H1 (cell line): ENCODE measurements around the gene PLA2G4D. TPM values are rescaled to one million over a fixed set of nuclear protein-coding genes. Genes with fewer than 3 reads are reported as not detected.

Experiments
- CTCF ChIA-PET: fragments of 300-600 bp; sonication (Branson Sonifier 250); formaldehyde crosslinking; loops from one replicate; lab custom pipeline; 2021; ENCODE audit not compliant: partially characterized antibody; lab: Charles Lee
- POLR2A ChIA-PET: fragments of 300-600 bp; sonication (Branson Sonifier 250); formaldehyde crosslinking; loops from one replicate; lab custom pipeline; 2021; ENCODE audit warnings: inconsistent platforms; ENCODE audit not compliant: partially characterized antibody; lab: Charles Lee
- DNase-seq, 2 experiments: peaks; one replicate each; pipeline versions ENCODE4 v3.0.0 to v3.0.0-alpha.2; 2010 to 2022; ENCODE audit warnings: low spot score in 2 of 2, low read depth in 1 of 2, mixed read lengths in 1 of 2
- FAIRE-seq: peaks from 2 replicates; lab custom pipeline; 2011; peaks lifted over from hg19 to GRCh38; lab: Jason Lieb, UNC
- H2AFZ ChIP-seq: 2 replicates; pipeline ENCODE4 v1.8.1; 2012; ENCODE audit warnings: low read length, inconsistent platforms
- H2AK5ac ChIP-seq: 2 replicates; pipeline ENCODE4 v1.6.1; 2013; ENCODE audit warnings: low read depth, low read length
- H2BK120ac ChIP-seq: replicated peaks from 2 replicates; pipeline ENCODE3; 2013; ENCODE audit warnings: low read depth, low read length, inconsistent platforms
- H2BK12ac ChIP-seq: 2 replicates; pipeline ENCODE4 v1.6.1; 2013; ENCODE audit warnings: low read depth, low read length
- H2BK15ac ChIP-seq: 2 replicates; pipeline ENCODE4 v1.6.1; 2013; ENCODE audit warnings: low read length
- H2BK20ac ChIP-seq: 2 replicates; pipeline ENCODE4 v1.6.1; 2013; ENCODE audit warnings: low read length
- H2BK5ac ChIP-seq: 2 replicates; pipeline ENCODE4 v1.6.1; 2013; ENCODE audit warnings: low read depth, low read length
- H3K14ac ChIP-seq: 2 replicates; pipeline ENCODE4 v1.6.1; 2013; ENCODE audit warnings: inconsistent platforms; ENCODE audit not compliant: insufficient read length
- H3K18ac ChIP-seq: 2 replicates; pipeline ENCODE4 v1.6.1; 2013; ENCODE audit warnings: low read length; ENCODE audit errors: extremely low read depth
- H3K23ac ChIP-seq: 2 replicates; pipeline ENCODE4 v1.6.1; 2013; ENCODE audit warnings: inconsistent platforms; ENCODE audit not compliant: insufficient read length
- H3K23me2 ChIP-seq: 2 replicates; pipeline ENCODE4 v1.6.1; 2013; ENCODE audit warnings: low read depth, low read length
- H3K27ac ChIP-seq: 2 replicates; pipeline ENCODE4 v1.6.1; 2011; ENCODE audit warnings: low read depth, low read length, inconsistent platforms
- H3K27me3 ChIP-seq, 4 experiments: replicated peaks in 1 of 4; 1 replicate in 1 of 4; 2 replicates in 3 of 4; pipeline versions ENCODE4 v1.6.1 to v1.8.1; 2011 to 2013; ENCODE audit warnings: low read length in 3 of 4, mild to moderate bottlenecking in 3 of 4, inconsistent platforms in 2 of 4, mixed read lengths in 2 of 4, moderate library complexity in 1 of 4; ENCODE audit not compliant: control insufficient read depth in 3 of 4, insufficient read depth in 3 of 4; ENCODE audit errors: extremely low read depth in 1 of 4
- H3K36me3 ChIP-seq, 4 experiments: 2 replicates each; pipeline versions ENCODE4 v1.6.1 to v1.8.1; 2011 to 2013; ENCODE audit warnings: mild to moderate bottlenecking in 4 of 4, low read length in 3 of 4, moderate library complexity in 2 of 4, control low read depth in 1 of 4, inconsistent platforms in 1 of 4; ENCODE audit not compliant: insufficient read depth in 4 of 4, control insufficient read depth in 2 of 4
- H3K4ac ChIP-seq: replicated peaks from 2 replicates; pipeline ENCODE3; 2013; ENCODE audit warnings: low read length, low read depth, mixed read lengths, inconsistent platforms; ENCODE audit not compliant: insufficient read length
- H3K4me1 ChIP-seq, 4 experiments: replicated peaks in 1 of 4; 1 replicate in 1 of 4; 2 replicates in 3 of 4; pipeline versions ENCODE4 v1.6.1 to v1.8.1; 2011 to 2013; ENCODE audit warnings: low read length in 3 of 4, inconsistent platforms in 2 of 4, mixed read lengths in 1 of 4; ENCODE audit not compliant: insufficient read depth in 4 of 4, control insufficient read depth in 3 of 4
- H3K4me2 ChIP-seq, 2 experiments: 2 replicates each; pipeline versions ENCODE4 v1.6.1 to v1.8.1; 2011 to 2013; ENCODE audit warnings: low read depth in 2 of 2, low read length in 2 of 2, control low read depth in 1 of 2, inconsistent platforms in 1 of 2, mild to moderate bottlenecking in 1 of 2; ENCODE audit not compliant: insufficient read depth in 1 of 2
- H3K4me3 ChIP-seq, 4 experiments: fragments of 200-600, 300-600 bp in 1 of 4; sonication (generic), shearing (Covaris generic), sonication (Bioruptor Twin) in 1 of 4; 2 replicates each; pipeline versions ENCODE4 v1.5.1 to v1.8.1; 2011 to 2016; ENCODE audit warnings: low read length in 4 of 4, low read depth in 3 of 4, control low read depth in 2 of 4, inconsistent platforms in 2 of 4, mild to moderate bottlenecking in 2 of 4, mixed read lengths in 1 of 4, moderate library complexity in 1 of 4; ENCODE audit not compliant: insufficient read depth in 2 of 4; ENCODE audit errors: extremely low read depth in 1 of 4
- H3K56ac ChIP-seq: replicated peaks from 2 replicates; pipeline ENCODE3; 2013; ENCODE audit warnings: low read depth, mild to moderate bottlenecking, mixed read lengths, low read length, inconsistent platforms; ENCODE audit not compliant: insufficient read length
- H3K79me1 ChIP-seq: 2 replicates; pipeline ENCODE4 v1.6.1; 2013; ENCODE audit warnings: low read depth, low read length, control low read depth
- H3K79me2 ChIP-seq, 2 experiments: 2 replicates each; pipeline versions ENCODE4 v1.6.1 to v1.8.1; 2012 to 2013; ENCODE audit warnings: low read length in 2 of 2, mild to moderate bottlenecking in 2 of 2, inconsistent platforms in 1 of 2; ENCODE audit not compliant: insufficient read depth in 2 of 2, control insufficient read depth in 1 of 2
- H3K9ac ChIP-seq, 4 experiments: replicated peaks in 1 of 4; 1 replicate in 1 of 4; 2 replicates in 3 of 4; pipeline versions ENCODE4 v1.6.1 to v1.8.1; 2011 to 2013; ENCODE audit warnings: low read depth in 3 of 4, low read length in 3 of 4, control low read depth in 2 of 4, mild to moderate bottlenecking in 2 of 4, moderate library complexity in 2 of 4, inconsistent platforms in 1 of 4; ENCODE audit errors: extremely low read depth in 1 of 4
- H3K9me3 ChIP-seq, 2 experiments: 2 replicates each; pipeline versions ENCODE4 v1.6.1 to v1.8.1; 2012 to 2013; ENCODE audit warnings: mild to moderate bottlenecking in 2 of 2, moderate library complexity in 2 of 2, control low read depth in 1 of 2, inconsistent platforms in 1 of 2, low read depth in 1 of 2, low read length in 1 of 2, mixed read lengths in 1 of 2; ENCODE audit not compliant: insufficient read depth in 2 of 2
- H4K20me1 ChIP-seq, 2 experiments: replicated peaks in 1 of 2; 2 replicates each; pipeline versions ENCODE3 to v1.8.1; 2011 to 2013; ENCODE audit warnings: inconsistent platforms in 2 of 2, low read length in 2 of 2, mild to moderate bottlenecking in 1 of 2; ENCODE audit not compliant: insufficient read depth in 2 of 2, control insufficient read depth in 1 of 2
- H4K5ac ChIP-seq: 2 replicates; pipeline ENCODE4 v1.6.1; 2013; ENCODE audit warnings: low read length, low read depth, mixed read lengths, inconsistent platforms; ENCODE audit not compliant: insufficient read length
- H4K8ac ChIP-seq: 2 replicates; pipeline ENCODE4 v1.8.0; 2013; ENCODE audit warnings: mild to moderate bottlenecking, moderate library complexity, low read length, inconsistent platforms; ENCODE audit not compliant: insufficient read depth; ENCODE audit errors: extremely low read depth
- H4K91ac ChIP-seq: replicated peaks from 2 replicates; pipeline ENCODE3; 2013; ENCODE audit warnings: low read length, mixed read lengths, inconsistent platforms; ENCODE audit not compliant: insufficient read length
- CBX8 ChIP-seq: fragments of 300-800, 300-1000 bp; sonication (generic); IDR thresholded peaks from 2 replicates; pipeline ENCODE4 v1.7.1; 2016; ENCODE audit warnings: low read depth, low read length, borderline replicate concordance
- GABPA ChIP-seq: IDR thresholded peaks from 2 replicates; pipeline ENCODE4 v1.6.1; 2011; ENCODE audit warnings: mild to moderate bottlenecking, low read length, moderate library complexity, borderline replicate concordance; ENCODE audit not compliant: insufficient read depth
- HDAC2 ChIP-seq, 2 experiments: fragments of 300-600 bp in 1 of 2; sonication (generic) in 1 of 2; IDR thresholded peaks; 2 replicates each; pipeline ENCODE4 v1.6.1; 2011 to 2012; ENCODE audit warnings: low read depth in 2 of 2, low read length in 2 of 2, mild to moderate bottlenecking in 2 of 2, moderate library complexity in 2 of 2, borderline replicate concordance in 1 of 2, inconsistent platforms in 1 of 2
- KDM5A ChIP-seq: fragments of 200-600 bp; IDR thresholded peaks from 2 replicates; pipeline ENCODE4 v1.7.1; 2012; ENCODE audit warnings: mild to moderate bottlenecking, low read length, inconsistent platforms, mixed read lengths
- NANOG ChIP-seq: IDR thresholded peaks from 2 replicates; pipeline ENCODE4 v1.6.1; 2011; ENCODE audit warnings: low read length, low read depth, mild to moderate bottlenecking, inconsistent platforms; ENCODE audit not compliant: insufficient read depth, poor library complexity, severe bottlenecking
- RXRA ChIP-seq: IDR thresholded peaks from 2 replicates; pipeline ENCODE4 v1.6.1; 2011; ENCODE audit warnings: low read depth, mild to moderate bottlenecking, low read length, moderate library complexity; ENCODE audit not compliant: insufficient read depth
- SIX5 ChIP-seq: IDR thresholded peaks from 2 replicates; pipeline ENCODE4 v1.6.1; 2011; ENCODE audit warnings: mild to moderate bottlenecking, low read depth, low read length
- SRF ChIP-seq: IDR thresholded peaks from 2 replicates; pipeline ENCODE4 v1.6.1; 2011; ENCODE audit warnings: mild to moderate bottlenecking, low read depth, low read length, moderate library complexity
- TEAD4 ChIP-seq: IDR thresholded peaks from 2 replicates; pipeline ENCODE4 v1.6.1; 2012; ENCODE audit warnings: low read depth, low read length, inconsistent platforms, mixed read lengths
- USF2 ChIP-seq: IDR thresholded peaks from 2 replicates; pipeline ENCODE4 v1.6.1; 2011; ENCODE audit warnings: low read length, improper control_type of control experiment
- WGBS, 2 experiments: shearing (Covaris generic) in 1 of 2; methylation state at CpG; one replicate each; pipeline versions ENCODE4 v1.1.6 to v1.1.7; 2013 to 2015; ENCODE audit warnings: low lambda C conversion rate in 2 of 2, mixed read lengths in 2 of 2, inconsistent platforms in 1 of 2, low coverage in 1 of 2, missing lambda C conversion rate in 1 of 2; ENCODE audit not compliant: insufficient replicate concordance in 2 of 2, insufficient coverage in 1 of 2, insufficient read length in 1 of 2; ENCODE audit errors: extremely low coverage in 1 of 2, missing lambda C conversion rate in 1 of 2; 5-methylcytosine and 5-hydroxymethylcytosine counted together
- polyA plus RNA-seq, 7 experiments: library from polyadenylated mRNA; depleted of rRNA in 3 of 7; stranded (reverse) in 5 of 7; unstranded in 2 of 7; fragments of >200 nt in 5 of 7; fragments of 200-250 nt in 2 of 7; gene quantifications; 1 replicate in 5 of 7; 2 replicates in 1 of 7; 4 replicates in 1 of 7; pipeline versions ENCODE4 v1.2.1 to v1.2.3, GENCODE V29; 2011 to 2013; ENCODE audit warnings: missing spikeins in 2 of 7, mixed read lengths in 2 of 7
- total RNA-seq: library from RNA; stranded (reverse); fragmentation: NEBNext Ultra II Directional; extraction: Animal tissue kit (Norgen Biotek cat#: 25700); gene quantifications from 2 replicates; pipeline ENCODE4 v1.2.1, GENCODE V29; 2021

Gene PLA2G4D
- total and polyA plus RNA-seq, 2 of the 8 experiments (the other 6 are each of a cell fraction or from before 2014, with no cell fraction given) = 0.07 to 0.18 TPM

DNA sequence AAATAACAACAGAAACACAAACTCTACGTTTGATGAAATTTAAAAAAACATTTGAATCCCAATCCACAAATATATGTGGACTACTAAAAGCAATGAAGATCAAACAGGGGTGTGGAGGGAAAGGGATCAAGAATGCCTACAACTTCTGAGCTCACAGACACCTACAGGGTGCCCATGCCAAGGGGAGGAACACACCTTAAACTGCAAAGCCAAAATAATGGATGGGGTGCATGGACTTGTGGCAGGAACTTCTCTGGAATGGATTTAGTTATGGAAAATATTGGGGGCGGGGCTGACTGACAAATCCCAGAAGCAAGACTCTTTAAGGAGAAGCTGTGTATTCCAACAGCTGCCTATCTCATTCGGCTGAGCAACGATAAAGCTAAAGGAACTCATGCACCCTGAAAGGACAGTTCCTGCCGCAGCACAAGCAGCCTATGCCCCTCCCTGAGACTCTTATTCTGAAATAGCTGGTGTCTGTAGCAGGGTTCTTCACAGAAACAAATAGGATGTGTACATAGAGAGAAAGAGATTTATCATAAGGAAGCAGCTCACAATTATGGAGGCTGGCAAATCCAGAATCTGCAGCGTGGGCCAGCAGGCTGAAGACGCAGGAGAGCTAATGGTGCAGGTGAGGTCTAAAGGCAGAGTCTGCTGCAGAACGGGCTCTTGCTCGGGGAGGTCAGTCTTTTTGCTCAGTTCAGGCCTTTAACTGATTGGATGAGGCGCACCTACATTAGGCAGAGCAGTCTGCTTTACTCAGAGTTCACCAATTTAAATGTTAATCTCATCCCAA lies 24.5 kb upstream of the PLA2G4D start:
- Histone ChIP-seq H3K27ac (no peak overlapping the region), H3K14ac (no peak overlapping the region), H3K23ac (no peak overlapping the region), H2AFZ (peak overlapping the region; percentile 92), H3K9ac (no peak overlapping the region), H3K4me1 (peaks cover 0 to 6% (median under 1%) of the 10 kb centered on the region in 4 experiments; a peak in 3 of 7 replicates), H4K5ac (no peak overlapping the region), H3K36me3 (no peaks in the 10 kb centered on the region), H2BK20ac (no peak overlapping the region), H2BK15ac (no peak overlapping the region; the same call in 1 of the 2 replicates), H3K4me3 (no peak overlapping the region; a peak in 1 of 8 replicates), H3K79me2 (no peaks in the 10 kb centered on the region), H4K20me1 (no peaks in the 10 kb centered on the region), H4K8ac (no peak overlapping the region), H2AK5ac (no peak overlapping the region), H3K79me1 (no peaks in the 10 kb centered on the region), H3K27me3 (no peaks in the 10 kb centered on the region), H3K18ac (peak overlapping the region; percentile 38; the same call in 1 of the 2 replicates), H3K4ac (no peak overlapping the region), H2BK12ac (peak overlapping the region; percentile 19; the same call in 1 of the 2 replicates), H2BK120ac (no peak overlapping the region), H3K9me3 (no peaks in the 10 kb centered on the region), H3K23me2 (no peaks in the 10 kb centered on the region), H3K56ac (no peak overlapping the region), H4K91ac (no peak overlapping the region), H2BK5ac (peak overlapping the region; percentile 41; the same call in 1 of the 2 replicates), H3K4me2 (peak overlapping the region; percentile 6 to 15; a peak in 2 of 4 replicates)
- WGBS, 2 experiments = 62% methylated on average over 10 of the region's 10 CpGs; no CpG with 5 or more reads in 1 of the 2 experiments
- CTCF ChIA-PET = interaction anchor here (0.8 to 5.1 kb wide), 11 partner anchors 11 to 129 kb away, joined by 3 to 43 read pairs (median 6); no protein-coding TSS in a partner anchor
- POLR2A ChIA-PET = interaction anchor here (1.4 kb wide), 1 partner anchor 19 kb away, joined by 4 read pairs; no protein-coding TSS in a partner anchor
- FAIRE-seq = no peak
- DNase-seq = no peak
- TF ChIP-seq USF2 = no peak
- TF ChIP-seq GABPA = no peak
- no peak for TF ChIP-seq SRF
- TF ChIP-seq SIX5 = no peak
- no peak for TF ChIP-seq RXRA
- no peak for TF ChIP-seq TEAD4
- no peak for TF ChIP-seq CBX8
- TF ChIP-seq NANOG = no peak
- TF ChIP-seq KDM5A = no peak
- TF ChIP-seq HDAC2 (IDR thresholded peaks at IDR 0.05; ENCODE audit: borderline replicate concordance in 1 of 2, low read depth in 2 of 2, low read length in 2 of 2) = no peak
